Stimulated activated CD4-positive, alpha-beta T cell treated with anti-CD3 and anti-CD28 coated beads, Interleukin-1b, Interleukin-23, amount 100 ng/mL, for 24 hours (primary cell): ENCODE results near the gene ENTHD1.
"Not testable (repeated sequence)": the region's sequence is repeated elsewhere in the genome, so short reads cannot be mapped to it uniquely, and the experiment has no call there.

Experiments
- DNase-seq, 4 experiments: peaks; one replicate each; pipeline ENCODE4 v3.0.0-alpha.2; 2020; ENCODE audit warnings: low read depth in 4 of 4, low spot score in 1 of 4

Gene ENTHD1

DNA sequence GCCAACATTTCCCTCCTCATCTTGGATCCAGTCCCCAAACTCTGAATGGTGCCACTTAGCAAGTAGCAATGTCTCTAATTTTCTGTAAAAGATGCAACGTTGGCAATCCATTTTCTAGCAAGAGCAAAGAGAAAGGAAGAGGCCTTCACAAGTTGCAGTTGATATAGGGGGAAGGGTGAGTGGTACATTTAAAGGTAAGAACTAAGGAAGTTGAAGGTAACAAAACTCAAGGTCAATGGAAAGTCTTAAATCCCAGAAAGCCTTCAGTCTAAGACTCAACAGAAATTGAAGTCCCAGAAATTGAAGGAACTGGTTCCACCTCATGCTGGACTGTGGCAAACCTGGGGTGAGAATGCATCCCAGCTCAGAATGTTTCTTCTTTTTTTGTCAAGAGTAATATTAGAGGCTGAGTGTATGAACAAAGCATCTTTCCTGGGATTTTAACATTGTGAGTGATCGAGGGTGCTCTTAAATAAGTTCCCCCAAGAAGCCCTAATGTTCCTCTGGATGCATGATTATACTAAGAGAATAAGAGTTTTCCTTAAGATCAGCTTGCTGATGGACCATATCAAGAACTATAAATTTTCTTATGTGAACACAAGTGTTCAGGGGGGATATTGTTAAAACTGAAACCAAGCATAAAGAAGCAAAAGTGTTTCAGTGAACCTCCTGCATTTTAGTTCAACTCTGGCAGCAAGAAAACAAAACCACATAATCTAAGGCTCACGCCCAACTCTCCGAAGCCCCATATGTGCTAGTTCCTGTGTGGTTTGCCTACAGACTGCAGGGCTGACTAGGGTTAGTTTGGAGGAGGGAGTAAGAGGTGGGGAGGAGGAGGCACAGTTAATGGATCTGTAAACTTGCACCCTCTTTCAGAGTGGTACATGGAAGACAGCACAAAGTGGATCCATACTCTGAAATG, 7.0 kb upstream of the ENTHD1 start, which contains the start of gene GRAP2:
Gene GRAP2, plus strand, starts transcription at position 779 of the 922 bp plus-strand sequence. CDS start 46,023 bp downstream, outside the sequence.
- peak in 2 of 4 experiments; percentile 33 to 46 for DNase-seq

DNA sequence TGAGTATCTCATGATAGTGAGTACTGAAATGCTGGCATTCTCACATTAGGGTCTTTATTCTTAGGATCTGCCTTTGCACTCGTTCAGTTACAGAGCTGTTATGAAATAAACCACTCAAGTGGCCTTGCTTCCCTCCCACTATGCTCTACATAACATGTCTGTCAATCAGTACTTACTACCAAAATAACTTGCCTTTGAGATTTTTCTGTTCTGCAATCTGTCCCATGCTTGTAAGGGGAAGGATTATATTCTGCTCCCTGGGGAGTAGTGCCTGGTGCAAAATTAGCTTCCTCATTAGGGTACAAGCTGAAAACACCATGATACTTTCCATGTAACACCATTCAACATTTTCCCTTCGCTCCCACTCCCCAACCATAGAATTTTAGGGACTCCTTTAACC, 5.4 kb upstream of the ENTHD1 start:
- DNase-seq = no peak

DNA sequence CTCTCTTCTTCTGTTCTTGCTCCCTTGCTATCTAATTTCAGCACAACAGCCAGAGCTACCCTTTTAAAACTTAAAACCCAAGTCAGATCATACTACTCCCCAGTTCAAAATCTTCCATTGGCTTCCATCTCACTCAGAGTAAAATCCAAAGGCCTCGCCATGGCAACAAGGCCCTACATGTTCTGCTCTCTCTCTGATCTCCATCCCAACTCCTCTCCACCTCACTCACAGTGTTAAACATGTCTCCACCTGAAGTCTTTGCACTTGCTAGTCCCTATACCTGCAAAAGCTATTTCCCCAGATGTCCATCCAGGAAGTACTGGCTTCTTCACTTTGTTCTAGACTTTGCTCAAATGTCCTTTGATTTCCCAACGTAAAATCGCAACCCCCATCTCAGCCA, 4.3 kb upstream of the ENTHD1 start:
- DNase-seq = no peak

DNA sequence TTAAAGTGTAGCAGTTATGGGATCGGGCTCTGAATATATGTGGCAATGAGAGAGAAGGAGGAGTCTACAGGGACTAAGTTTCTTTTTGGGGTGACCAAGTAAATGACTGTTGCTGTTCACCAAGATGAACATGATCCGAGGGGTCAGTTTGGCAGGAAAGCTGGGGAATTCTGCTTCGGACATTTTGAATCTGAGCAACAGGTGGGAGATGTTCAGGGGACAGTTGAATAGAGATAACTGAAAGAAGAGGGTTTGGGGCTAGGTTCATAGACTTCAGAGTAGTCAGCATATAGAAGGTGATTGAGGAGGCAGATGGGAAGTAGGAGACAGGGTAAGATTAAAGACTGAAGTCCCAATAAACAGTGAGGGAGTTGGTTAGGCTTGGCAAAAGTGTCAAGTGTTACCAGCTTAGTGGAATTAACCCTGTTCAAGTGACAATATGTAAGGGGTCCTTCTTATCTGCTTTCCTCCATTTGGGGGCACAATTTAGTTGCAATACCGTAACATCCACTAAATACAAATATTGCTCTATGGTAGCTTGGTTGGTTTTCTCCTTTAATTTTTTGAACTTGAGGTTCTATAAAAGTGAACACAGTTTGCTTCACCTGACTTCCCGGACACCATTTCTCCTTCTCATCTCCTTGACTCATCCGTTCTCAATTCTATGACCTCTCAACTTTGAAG, 2.9 kb upstream of the ENTHD1 start:
- DNase-seq = no peak

DNA sequence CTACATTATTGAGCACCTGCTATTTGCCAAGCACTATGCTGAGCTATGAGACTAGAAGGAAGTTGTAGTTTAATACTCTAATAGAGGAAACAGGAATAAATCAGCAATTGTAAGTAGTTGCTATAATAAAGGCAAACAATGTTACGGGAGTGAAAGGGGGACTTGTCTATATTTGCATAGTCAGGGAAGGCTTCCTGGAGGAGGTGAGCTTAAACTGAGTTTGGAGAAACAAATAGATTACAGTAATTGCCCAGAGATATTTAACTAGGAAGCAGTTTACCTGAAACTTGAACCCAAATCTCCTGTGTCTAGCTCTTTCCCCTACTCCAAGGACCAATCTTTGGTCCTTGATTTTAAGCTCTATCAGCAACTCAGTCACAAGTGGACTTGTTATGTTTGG, 2.1 kb upstream of the ENTHD1 start:
- no peak for DNase-seq

DNA sequence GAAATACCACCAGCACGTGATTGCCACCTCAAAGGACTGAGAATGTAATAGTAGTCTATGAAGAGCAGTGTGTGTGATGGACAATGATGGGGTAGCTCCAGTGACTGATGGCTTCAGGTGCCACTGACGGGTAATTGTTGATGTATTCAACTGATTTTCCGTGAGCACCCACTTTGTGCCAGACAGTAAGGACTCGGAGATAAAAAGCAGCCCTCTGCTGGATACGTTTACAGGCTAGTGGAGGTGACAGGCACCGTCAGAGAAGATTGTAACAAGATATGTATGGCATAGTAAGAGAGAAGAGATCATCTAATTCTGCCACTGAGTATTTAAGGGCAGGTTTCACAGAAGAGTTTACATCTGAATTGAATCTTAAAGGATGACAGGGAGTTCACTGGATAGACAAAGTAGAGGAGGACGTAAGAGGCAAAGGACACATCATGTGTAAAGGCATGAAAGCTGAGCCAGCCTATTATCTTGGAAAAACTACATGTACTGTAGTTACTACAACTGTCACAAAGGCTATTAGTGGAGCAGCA, 1.1 kb upstream of the ENTHD1 start:
- no peak for DNase-seq

DNA sequence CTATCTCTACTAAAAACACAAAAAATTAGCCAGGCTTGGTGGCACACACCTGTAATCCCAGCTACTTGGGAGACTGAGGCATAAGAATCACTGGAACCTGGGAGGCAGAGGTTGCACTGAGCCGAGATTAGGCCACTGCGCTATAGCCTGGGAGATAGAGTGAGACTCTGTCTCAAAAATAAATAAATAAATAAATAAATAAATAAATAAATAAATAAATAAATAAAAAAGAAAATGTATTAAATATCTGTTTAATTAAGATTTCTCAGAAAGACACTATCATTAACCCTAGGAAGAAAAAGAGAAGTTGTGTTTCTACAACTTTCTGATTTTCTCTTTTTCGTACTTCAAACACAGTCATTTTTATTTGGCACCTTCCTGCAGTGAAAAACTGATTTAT, 3.6 kb downstream of the ENTHD1 start:
- DNase-seq = not testable (repeated sequence)

DNA sequence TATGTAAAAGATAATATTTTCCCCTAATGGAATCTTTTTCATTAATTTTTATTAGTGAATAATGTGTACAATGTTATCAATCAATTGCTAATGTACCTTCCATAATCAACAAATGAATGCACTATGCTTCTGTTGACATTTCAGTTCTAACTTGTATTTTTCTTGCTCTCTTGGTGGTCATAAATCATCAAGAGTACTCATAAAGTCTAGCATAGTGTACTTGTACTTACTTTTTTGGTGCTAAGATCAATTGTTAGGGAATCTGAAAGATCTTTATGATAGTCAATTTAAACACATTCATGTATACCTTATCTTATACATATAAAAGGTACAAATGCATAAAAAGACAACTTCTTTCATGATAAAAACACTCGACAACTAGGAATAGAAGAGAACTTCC, 10.5 kb downstream of the ENTHD1 start:
- DNase-seq = no peak

DNA sequence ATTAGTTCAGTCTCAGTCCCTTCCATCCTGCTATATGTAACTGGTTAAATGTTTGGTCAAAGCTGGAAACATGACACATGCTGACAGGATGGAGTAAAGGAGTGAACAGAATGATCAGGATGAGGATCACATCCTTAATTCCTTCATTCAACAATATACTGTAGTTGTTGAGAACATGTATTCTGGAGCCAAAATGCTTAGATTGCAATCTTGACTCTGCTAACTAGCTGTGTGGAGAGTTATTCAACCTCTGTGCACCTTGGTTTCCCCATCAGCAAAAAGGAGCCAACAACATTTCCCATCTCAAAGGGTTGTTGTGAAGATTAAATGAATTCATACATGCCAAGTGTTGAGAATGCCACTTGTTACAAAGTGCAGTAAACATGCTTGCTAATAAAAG, 12.8 kb downstream of the ENTHD1 start:
- no peak for DNase-seq

DNA sequence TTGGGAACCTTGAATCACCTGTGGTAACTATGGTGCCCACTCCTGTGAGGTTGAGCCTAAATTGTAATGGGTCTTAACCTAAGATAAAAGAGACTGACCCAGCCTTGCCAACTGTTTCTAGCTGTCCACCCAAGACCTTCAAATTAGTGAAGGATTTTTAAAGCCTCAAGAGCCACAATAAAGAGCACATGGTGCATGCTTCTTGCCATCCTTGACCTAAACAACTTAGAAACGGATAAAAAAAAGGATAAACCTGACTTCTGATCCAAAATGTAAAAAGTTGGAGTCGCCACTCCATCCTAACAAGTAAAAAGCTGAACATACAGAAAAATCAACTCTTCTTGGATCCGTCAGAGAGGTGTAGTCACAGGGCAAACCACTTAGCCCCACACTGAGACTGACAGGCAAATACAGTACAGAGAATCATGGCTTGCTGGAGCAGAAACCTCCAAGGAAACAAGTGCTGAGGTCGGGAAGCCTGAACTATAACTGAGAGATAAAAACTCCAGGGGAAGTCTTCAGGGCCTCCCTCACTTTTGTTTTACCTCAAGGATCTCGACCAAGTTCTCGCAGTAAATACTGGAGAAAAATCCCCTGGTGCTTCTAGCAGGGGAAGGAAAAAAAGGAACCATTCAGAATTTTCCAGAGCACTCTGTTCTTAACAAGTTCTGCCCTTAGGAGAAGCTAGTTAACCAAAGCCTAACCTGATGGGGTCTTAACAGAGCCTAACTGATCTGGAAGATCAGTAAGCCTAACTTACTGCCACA, 16.3 kb downstream of the ENTHD1 start:
- DNase-seq = no peak

DNA sequence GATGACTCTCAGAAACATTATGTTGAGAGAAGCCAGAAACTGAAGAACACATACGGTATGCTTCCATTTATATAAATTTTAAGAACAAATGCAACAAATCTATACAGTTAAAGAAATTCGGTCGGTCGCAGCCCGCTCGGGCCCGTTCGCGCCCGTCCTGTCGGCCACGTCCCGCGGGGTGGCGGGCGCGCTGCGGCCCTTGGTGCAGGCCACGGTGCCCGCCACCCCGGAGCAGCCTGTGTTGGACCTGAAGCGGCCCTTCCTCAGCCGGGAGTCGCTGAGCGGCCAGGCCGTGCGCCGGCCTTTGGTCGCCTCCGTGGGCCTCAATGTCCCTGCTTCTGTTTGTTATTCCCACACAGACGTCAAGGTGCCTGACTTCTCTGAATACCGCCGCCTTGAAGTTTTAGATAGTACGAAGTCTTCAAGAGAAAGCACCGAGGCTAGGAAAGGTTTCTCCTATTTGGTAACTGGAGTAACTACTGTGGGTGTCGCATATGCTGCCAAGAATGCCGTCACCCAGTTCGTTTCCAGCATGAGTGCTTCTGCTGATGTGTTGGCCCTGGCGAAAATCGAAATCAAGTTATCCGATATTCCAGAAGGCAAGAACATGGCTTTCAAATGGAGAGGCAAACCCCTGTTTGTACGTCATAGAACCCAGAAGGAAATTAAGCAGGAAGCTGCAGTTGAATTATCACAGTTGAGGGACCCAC, 18.2 kb downstream of the ENTHD1 start:
- DNase-seq = not testable (repeated sequence)

DNA sequence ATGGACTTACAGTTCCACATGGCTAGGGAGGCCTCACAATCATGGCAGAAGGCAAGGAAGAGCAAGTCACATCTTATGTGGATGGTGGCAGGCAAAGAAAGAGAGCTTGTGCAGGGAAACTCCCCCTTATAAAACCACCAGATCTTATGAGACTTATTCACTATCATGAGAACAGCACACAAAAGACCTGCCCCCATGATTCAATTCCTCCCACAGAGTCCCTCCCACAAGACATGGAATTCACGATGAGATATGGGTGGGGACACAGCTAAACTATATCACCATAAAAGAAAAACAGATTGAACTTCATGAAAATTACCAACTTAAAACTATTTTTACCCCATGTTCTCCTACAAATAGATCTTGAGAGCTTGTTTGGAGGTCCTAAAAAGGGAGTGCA, 19.6 kb downstream of the ENTHD1 start:
- DNase-seq = peak in 2 of 4 experiments; percentile 1 to 7

DNA sequence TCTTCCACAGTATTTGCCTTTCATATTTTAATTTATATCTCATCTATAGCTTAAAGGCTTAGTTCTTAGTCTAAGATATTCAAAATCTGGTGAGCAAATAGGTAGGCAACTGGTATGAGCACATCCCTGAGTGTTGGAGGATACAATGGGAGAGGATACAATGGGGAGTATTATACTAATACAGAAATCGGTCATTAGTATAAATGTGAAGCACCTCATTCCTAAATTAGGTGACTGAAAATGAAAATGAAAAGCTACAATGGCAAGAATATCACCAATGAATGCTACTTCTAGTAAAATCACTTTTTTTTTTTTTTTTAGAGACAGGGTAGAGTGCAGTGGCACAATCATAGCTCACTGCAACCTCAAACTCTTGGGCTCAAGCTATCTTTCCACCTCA, 21.0 kb downstream of the ENTHD1 start:
- DNase-seq = no peak

DNA sequence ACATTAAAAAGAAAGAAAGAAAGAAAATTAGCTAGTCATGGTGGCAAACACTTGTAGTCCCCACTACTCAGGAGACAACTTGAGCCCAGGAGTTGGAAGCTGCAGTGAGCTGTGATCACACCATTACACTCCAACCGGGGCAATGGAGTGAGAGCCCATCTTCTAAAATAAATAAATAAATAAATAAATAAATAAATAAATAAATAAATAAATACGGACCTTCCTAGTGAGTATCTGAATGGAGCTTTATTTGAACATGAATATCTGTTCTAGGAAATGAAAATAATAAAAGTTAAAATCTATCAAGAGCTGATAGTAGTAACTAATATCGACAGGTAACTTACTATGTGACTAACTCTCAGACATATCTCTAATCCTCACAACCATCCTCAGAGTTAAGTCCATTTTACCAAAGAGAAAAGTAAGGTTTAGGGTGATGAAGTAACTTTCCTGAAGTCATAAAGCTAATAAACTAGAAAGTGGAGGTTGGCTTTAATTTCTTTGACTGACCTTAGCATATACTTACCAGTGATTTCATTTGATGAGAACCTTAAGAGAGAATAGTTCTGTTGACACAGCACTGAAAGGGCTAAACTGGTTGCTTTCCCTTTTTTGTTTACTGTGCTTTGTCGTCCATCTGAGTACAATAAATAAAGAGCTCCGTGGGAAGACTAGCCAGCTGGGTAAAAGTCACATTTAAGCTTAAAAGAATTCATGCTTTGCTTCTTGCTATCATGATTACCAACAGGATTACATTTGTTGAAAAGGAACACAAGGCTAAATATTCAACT, 22.4 kb downstream of the ENTHD1 start:
- no peak for DNase-seq

DNA sequence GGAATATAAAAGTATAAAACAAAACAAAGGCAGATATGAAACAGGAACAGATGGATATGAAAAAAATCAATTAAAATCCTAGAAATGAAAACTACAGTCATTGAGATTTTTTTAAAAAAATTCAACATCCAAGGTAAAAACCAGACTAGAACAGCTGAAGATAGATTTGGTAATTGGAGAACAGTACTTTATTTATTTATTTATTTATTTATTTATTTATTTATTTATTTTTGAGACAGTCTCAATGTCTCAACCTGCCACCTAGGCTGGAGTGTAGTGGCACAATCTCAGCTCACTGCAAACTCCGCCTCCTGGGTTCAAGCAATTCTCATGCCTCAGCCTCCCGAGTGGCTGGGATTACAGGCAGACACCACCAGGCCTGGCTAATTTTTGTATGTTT, 23.8 kb downstream of the ENTHD1 start:
- not testable (repeated sequence) for DNase-seq

DNA sequence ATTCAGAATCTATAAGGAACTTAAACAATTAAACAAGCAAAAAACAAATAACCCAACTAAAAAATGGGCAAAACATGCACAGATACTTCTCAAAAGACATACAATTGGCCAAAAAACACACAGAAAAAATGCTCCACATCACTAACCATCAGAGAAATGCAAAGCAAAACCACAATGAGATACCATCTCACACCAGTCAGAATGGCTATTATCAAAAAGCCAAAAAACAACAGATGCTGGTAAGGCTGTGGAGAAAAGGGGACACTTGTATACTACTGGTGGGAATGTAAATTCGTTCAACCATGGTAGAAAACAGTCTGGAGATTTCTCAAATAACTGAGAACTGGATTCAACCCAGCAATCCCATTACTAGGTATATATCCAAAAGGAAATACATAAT, 24.8 kb downstream of the ENTHD1 start:
- no peak for DNase-seq

DNA sequence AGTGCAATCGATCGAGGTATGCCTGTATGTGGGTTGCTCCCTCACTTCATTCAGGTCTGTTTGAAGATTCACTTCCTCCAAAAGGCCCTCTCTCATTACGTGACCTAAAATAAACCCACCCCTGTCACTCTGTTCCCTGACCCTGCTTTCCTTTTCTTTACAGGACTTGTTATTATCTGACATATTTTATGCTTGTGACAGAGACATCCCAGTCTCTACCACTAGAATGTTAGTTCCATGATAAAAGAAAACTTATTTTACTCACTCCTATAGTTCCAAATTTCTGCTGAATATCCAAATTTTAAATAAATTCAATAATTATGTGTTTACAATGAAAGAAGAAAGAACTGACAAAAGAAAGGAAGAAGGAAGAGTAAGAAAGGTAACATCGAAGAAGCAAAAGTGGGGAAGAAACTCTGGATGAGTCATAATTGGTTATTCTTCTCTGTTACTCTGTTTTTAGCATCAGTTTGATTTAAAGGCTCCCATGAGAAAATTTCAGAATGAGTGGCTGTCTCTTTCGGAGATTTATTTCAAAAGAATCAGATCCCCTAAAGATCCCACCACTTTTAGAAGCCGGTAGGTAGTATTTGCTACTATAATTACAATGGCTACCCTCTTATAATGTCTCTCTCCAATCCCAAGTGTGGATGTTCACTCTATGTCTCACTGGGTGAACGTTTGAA, 33.5 kb downstream of the ENTHD1 start:
- no peak for DNase-seq

DNA sequence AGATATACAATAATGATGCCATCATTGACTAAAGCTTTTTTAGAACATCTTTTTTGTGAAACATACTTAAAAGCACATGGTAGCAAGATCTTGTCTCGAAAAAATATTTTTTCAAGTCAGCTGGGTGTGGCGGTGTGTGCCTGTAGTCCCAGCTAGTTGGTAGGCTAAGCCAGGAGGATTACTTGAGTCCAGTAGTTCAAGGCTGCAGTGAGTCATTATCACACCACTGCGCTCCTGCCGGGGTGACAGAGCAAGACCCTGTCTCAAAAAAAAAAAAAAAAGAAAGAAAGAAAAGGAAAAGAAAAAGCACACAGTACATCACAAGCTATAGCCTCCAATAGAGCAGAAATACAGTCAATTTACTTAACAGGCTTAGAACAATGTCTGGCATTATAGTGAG, 37.0 kb downstream of the ENTHD1 start:
- no peak for DNase-seq

DNA sequence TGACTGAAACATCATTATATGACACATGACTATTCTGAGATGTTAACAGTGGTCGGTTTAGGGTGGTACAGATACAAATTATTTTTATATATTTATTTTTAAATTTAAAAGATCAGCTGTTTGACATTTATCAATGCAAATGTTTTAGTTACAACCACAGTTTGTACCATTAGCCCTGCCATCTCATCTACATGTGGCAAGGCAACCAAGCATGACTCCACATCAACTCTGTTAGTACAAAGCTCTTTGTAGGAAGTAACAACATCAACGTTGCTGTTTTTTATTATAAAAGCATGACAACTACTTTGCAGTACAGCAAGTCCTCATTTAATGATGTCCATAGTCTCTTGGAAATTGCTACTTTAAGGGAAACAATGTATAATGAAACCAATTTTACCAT, 40.8 kb downstream of the ENTHD1 start:
- DNase-seq = no peak
